Activated gamma-delta T cell (primary cell): ENCODE results near the gene LINC01488.

Experiments
- DNase-seq: peaks from one replicate; lab custom pipeline; 2025; lab: John Stamatoyannopoulos, UW

Gene LINC01488

GRCh38 chr11:69479591-69480271, 1.7 kb upstream of the LINC01488 start:
- DNase-seq = no peak

- DNase-seq = no peak
Observed at GRCh38 chr11:69480547-69481392, 693 bp upstream of the LINC01488 start.

- DNase-seq = no peak
Observed at GRCh38 chr11:69482322-69482721, 859 bp downstream of the LINC01488 start.

- no peak for DNase-seq
Observed at GRCh38 chr11:69483170-69483569, 1.7 kb downstream of the LINC01488 start.

- DNase-seq = no peak
Observed at GRCh38 chr11:69483691-69484426, 2.4 kb downstream of the LINC01488 start.

GRCh38 chr11:69484427-69485259, 3.2 kb downstream of the LINC01488 start:
- DNase-seq = no peak

GRCh38 chr11:69485337-69486041, 4.0 kb downstream of the LINC01488 start:
- no peak for DNase-seq

- no peak for DNase-seq
Observed at GRCh38 chr11:69486056-69486772, 4.8 kb downstream of the LINC01488 start.

GRCh38 chr11:69486773-69487291, 5.4 kb downstream of the LINC01488 start:
- DNase-seq = no peak

GRCh38 chr11:69487391-69487790, 5.9 kb downstream of the LINC01488 start:
- no peak for DNase-seq

GRCh38 chr11:69487849-69488542, 6.5 kb downstream of the LINC01488 start:
- DNase-seq = no peak

- no peak for DNase-seq
Observed at GRCh38 chr11:69488543-69488940, 7.1 kb downstream of the LINC01488 start.

GRCh38 chr11:69489031-69489745, 7.7 kb downstream of the LINC01488 start:
- DNase-seq = no peak

GRCh38 chr11:69489746-69490365, 8.4 kb downstream of the LINC01488 start:
- no peak for DNase-seq

- DNase-seq = no peak
Observed at GRCh38 chr11:69490516-69490915, 9.1 kb downstream of the LINC01488 start.

- no peak for DNase-seq
Observed at GRCh38 chr11:69491071-69492031, 9.9 kb downstream of the LINC01488 start.
